ENCODE data around the gene SGPP1.
"Not testable (repeated sequence)": the region's sequence is repeated elsewhere in the genome, so short reads cannot be mapped to it uniquely, and the experiment has no call there.

Gene SGPP1

DNA sequence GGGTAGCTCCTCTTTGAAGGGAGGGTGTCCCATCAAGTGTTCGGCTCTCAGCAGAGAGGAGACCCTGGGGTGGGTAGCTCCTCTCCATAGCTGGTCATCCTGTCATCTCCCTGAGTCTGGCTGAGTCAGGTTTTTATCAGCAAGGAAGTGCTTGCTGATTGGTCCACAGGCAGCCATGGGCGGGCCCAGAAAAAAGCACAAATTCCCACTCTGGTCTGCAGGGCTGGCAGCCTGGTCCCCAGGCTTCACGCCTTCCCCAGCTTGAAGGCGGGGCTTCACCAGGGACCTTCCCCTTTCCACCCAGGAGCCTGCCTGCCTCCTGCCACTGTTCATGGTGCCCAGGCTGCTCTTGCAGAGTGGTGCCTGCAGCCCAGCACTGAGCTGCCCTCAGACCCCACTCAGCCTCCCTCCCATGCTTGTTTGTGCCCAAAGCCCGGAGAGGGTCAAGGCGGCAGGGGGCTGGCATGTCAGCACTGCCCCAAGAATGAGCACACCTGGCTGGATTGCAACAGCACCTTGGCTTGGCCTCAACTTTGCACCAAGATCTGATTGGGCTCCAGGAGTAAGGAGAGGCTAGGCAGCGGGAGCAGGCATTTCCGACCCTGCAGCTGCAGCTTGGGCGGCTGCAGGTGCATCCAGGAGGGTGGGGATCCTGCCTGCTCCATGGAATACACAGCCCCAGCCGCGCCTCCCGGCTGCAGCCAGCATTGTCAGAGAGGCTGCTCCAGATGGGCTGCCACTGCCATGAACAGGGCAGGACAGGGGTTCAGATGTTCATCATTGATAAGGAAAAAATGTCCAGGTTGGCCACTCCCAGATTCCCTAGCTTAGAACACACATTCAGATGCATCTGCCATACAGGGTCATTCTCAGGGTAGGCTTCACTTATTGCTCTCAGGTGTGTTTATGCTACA is 64.2 kb downstream of the SGPP1 start:
- TF ChIP-seq, protein P1, sequence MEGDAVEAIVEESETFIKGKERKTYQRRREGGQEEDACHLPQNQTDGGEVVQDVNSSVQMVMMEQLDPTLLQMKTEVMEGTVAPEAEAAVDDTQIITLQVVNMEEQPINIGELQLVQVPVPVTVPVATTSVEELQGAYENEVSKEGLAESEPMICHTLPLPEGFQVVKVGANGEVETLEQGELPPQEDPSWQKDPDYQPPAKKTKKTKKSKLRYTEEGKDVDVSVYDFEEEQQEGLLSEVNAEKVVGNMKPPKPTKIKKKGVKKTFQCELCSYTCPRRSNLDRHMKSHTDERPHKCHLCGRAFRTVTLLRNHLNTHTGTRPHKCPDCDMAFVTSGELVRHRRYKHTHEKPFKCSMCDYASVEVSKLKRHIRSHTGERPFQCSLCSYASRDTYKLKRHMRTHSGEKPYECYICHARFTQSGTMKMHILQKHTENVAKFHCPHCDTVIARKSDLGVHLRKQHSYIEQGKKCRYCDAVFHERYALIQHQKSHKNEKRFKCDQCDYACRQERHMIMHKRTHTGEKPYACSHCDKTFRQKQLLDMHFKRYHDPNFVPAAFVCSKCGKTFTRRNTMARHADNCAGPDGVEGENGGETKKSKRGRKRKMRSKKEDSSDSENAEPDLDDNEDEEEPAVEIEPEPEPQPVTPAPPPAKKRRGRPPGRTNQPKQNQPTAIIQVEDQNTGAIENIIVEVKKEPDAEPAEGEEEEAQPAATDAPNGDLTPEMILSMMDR (conservative IDR thresholded peaks at IDR 0.05; ENCODE audit: low read depth, low read length), result no peak
- no peaks in the 10 kb centered on the region for H3K36me3 ChIP-seq (ENCODE audit: insufficient read depth)
- H3K79me2 ChIP-seq (ENCODE audit: insufficient read depth, low read depth), result no peaks in the 10 kb centered on the region
- H3K4me1 ChIP-seq (ENCODE audit: low read depth, poor library complexity, severe bottlenecking), result no peaks in the 10 kb centered on the region
- H3K27me3 ChIP-seq (ENCODE audit: insufficient read depth, low read depth), result no peaks in the 10 kb centered on the region
- no peak overlapping the region for H3K27ac ChIP-seq
- no peak overlapping the region for H3K9ac ChIP-seq
- no peak overlapping the region for H3K4me2 ChIP-seq
- H4K20me1 ChIP-seq (ENCODE audit: insufficient read depth), result no peaks in the 10 kb centered on the region
- no peak overlapping the region for H3K4me3 ChIP-seq (IDR thresholded peaks at IDR 0.05; ENCODE audit: insufficient read depth, low read depth, low read length)
- no peak overlapping the region for H2AFZ ChIP-seq (ENCODE audit: low read depth)

GRCh38 chr14:63662776-63663175 is 65.1 kb downstream of the SGPP1 start:
- Histone ChIP-seq H2AFZ (ENCODE audit: low read depth) (no peak overlapping the region), H3K27ac (no peak overlapping the region), H3K36me3 (ENCODE audit: insufficient read depth) (no peaks in the 10 kb centered on the region), H3K9ac (no peak overlapping the region), H3K79me2 (ENCODE audit: insufficient read depth, low read depth) (no peaks in the 10 kb centered on the region), H4K20me1 (ENCODE audit: insufficient read depth) (no peaks in the 10 kb centered on the region), H3K27me3 (ENCODE audit: insufficient read depth, low read depth) (no peaks in the 10 kb centered on the region), H3K4me2 (no peak overlapping the region), H3K4me1 (ENCODE audit: low read depth, poor library complexity, severe bottlenecking) (no peaks in the 10 kb centered on the region), H3K4me3 (IDR thresholded peaks at IDR 0.05; ENCODE audit: insufficient read depth, low read depth, low read length) (no peak overlapping the region)
- TF ChIP-seq, protein P1 (conservative IDR thresholded peaks at IDR 0.05; ENCODE audit: low read depth, low read length), result no peak

GRCh38 chr14:63661881-63662280 is 66.0 kb downstream of the SGPP1 start:
- not testable (repeated sequence) for H3K27me3 ChIP-seq (ENCODE audit: insufficient read depth, low read depth); H2AFZ ChIP-seq (ENCODE audit: low read depth); H3K27ac ChIP-seq; H3K36me3 ChIP-seq (ENCODE audit: insufficient read depth); H3K4me3 ChIP-seq (IDR thresholded peaks at IDR 0.05; ENCODE audit: insufficient read depth, low read depth, low read length); H3K4me1 ChIP-seq (ENCODE audit: low read depth, poor library complexity, severe bottlenecking); H3K79me2 ChIP-seq (ENCODE audit: insufficient read depth, low read depth); H3K4me2 ChIP-seq; H4K20me1 ChIP-seq (ENCODE audit: insufficient read depth); H3K9ac ChIP-seq

GRCh38 chr14:63659726-63660125 is 68.1 kb downstream of the SGPP1 start:
- Histone ChIP-seq H3K4me2 (no peak overlapping the region), H2AFZ (ENCODE audit: low read depth) (no peak overlapping the region), H3K4me1 (ENCODE audit: low read depth, poor library complexity, severe bottlenecking) (no peaks in the 10 kb centered on the region), H3K27ac (no peak overlapping the region), H3K4me3 (IDR thresholded peaks at IDR 0.05; ENCODE audit: insufficient read depth, low read depth, low read length) (no peak overlapping the region), H3K79me2 (ENCODE audit: insufficient read depth, low read depth) (no peaks in the 10 kb centered on the region), H3K27me3 (ENCODE audit: insufficient read depth, low read depth) (no peaks in the 10 kb centered on the region), H4K20me1 (ENCODE audit: insufficient read depth) (no peaks in the 10 kb centered on the region), H3K9ac (no peak overlapping the region), H3K36me3 (ENCODE audit: insufficient read depth) (no peaks in the 10 kb centered on the region)
- TF ChIP-seq, protein P1 (conservative IDR thresholded peaks at IDR 0.05; ENCODE audit: low read depth, low read length), result no peak

GRCh38 chr14:63656194-63656593 is 71.7 kb downstream of the SGPP1 start:
- Histone ChIP-seq H3K27ac (no peak overlapping the region), H3K36me3 (ENCODE audit: insufficient read depth) (no peaks in the 10 kb centered on the region), H3K9ac (no peak overlapping the region), H3K27me3 (ENCODE audit: insufficient read depth, low read depth) (no peaks in the 10 kb centered on the region), H2AFZ (ENCODE audit: low read depth) (no peak overlapping the region), H3K4me2 (no peak overlapping the region), H4K20me1 (ENCODE audit: insufficient read depth) (no peaks in the 10 kb centered on the region), H3K4me3 (IDR thresholded peaks at IDR 0.05; ENCODE audit: insufficient read depth, low read depth, low read length) (no peak overlapping the region), H3K79me2 (ENCODE audit: insufficient read depth, low read depth) (no peaks in the 10 kb centered on the region), H3K4me1 (ENCODE audit: low read depth, poor library complexity, severe bottlenecking) (no peaks in the 10 kb centered on the region)
- TF ChIP-seq, protein P1 (conservative IDR thresholded peaks at IDR 0.05; ENCODE audit: low read depth, low read length), result no peak

Measured in KMS-11 (cell line).